Hair follicle dermal papilla cell (primary cell): Measurements from ENCODE around the gene ZNF275. TPM values are rescaled to one million over a fixed set of nuclear protein-coding genes. Genes with fewer than 3 reads are reported as not detected.

Source experiments
- small RNA-seq: library from RNA; depleted of rRNA; stranded (forward); fragments of <200 nt; gene quantifications from one replicate; pipeline ENCODE3, GENCODE V24; 2012
- total RNA-seq: library from RNA; depleted of rRNA; stranded (reverse); fragments of >200 nt; gene quantifications from 2 replicates; pipeline ENCODE4 v1.2.3, GENCODE V29; 2012

Gene ZNF275
- total RNA-seq, result 20.2 and 20.3 TPM in 2 replicates

GRCh38 chrX:153333821-153334653, at the start of gene ZNF275:
ZNF275 (plus strand) TSS chrX:153334153; CDS start chrX:153336680, 2,527 bp downstream.

GRCh38 chrX:153321381-153322124, 12.4 kb upstream of the ZNF275 start, which contains the start of gene PNMA6F:
PNMA6F (minus strand) TSS chrX:153321767; CDS start chrX:153320674, 1,093 bp downstream.

GRCh38 chrX:153401133-153401764, 67.3 kb downstream of the ZNF275 start, which contains the start of gene PNMA6E:
PNMA6E (minus strand) TSS chrX:153401350; CDS start chrX:153398849, 2,501 bp downstream.

Small RNA genes lying within 50 kb of the gene (small RNA-seq; reads per million reads assigned to genes)
- gene AC152007.1, result not detected

Other genes with a start within 250 kb of the ZNF275 start
- gene MAGEA1, start 154.9 kb upstream of the ZNF275 start, total RNA-seq, result not detected in 2 replicates
- not detected in 2 replicates for gene PNMA6F, start 12.4 kb upstream of the ZNF275 start, total RNA-seq
- gene PNMA6E, start 67.2 kb downstream of the ZNF275 start, total RNA-seq, result not detected in 2 replicates
- gene ZFP92, start 77.3 kb downstream of the ZNF275 start, total RNA-seq, result under 0.01 and 0.12 TPM in 2 replicates
- gene TREX2, start 111.9 kb downstream of the ZNF275 start, total RNA-seq, result 1.1 and 2.9 TPM in 2 replicates
- gene HAUS7, start 136.4 kb downstream of the ZNF275 start, total RNA-seq, result 10.6 and 12.3 TPM in 2 replicates
- gene BGN, start 160.8 kb downstream of the ZNF275 start, total RNA-seq, result 39.8 and 63.6 TPM in 2 replicates
- 0.16 TPM in 1 of 2 replicates, not detected in the other for gene ATP2B3, start 183.5 kb downstream of the ZNF275 start, total RNA-seq